ENCODE results near the gene TRAF7.
"Not testable (repeated sequence)": the region's sequence is repeated elsewhere in the genome, so short reads cannot be mapped to it uniquely, and the experiment has no call there.

TRAF7 gene

DNA sequence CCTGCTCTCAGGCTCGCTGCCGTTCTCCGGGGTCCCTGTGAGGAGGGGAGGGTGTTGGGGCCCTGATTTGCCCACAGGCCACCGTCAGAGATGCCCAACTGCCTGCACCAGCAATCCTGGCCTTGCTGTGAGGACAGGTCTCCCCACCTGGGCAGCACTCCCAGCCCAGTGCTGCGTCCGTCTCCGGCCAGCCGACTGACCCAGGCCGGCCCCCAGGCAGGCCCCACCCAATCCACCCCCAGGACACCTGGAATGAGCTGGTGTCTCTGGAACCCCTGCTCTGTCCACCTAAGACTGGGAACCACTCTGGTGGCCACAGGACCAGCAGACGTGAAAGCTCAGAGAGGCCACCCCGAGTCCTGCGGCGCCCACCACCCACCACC is 40.0 kb upstream of the TRAF7 start:
- Histone ChIP-seq H3K9me3 (ENCODE audit: control insufficient read depth, insufficient read depth, low read length) (no peaks in the 10 kb centered on the region), H3K36me3 (ENCODE audit: insufficient read depth, low read length) (no peaks in the 10 kb centered on the region), H3K4me1 (ENCODE audit: insufficient read depth, low read length) (no peaks in the 10 kb centered on the region), H3K9ac (ENCODE audit: low read depth, low read length) (no peak overlapping the region)

DNA sequence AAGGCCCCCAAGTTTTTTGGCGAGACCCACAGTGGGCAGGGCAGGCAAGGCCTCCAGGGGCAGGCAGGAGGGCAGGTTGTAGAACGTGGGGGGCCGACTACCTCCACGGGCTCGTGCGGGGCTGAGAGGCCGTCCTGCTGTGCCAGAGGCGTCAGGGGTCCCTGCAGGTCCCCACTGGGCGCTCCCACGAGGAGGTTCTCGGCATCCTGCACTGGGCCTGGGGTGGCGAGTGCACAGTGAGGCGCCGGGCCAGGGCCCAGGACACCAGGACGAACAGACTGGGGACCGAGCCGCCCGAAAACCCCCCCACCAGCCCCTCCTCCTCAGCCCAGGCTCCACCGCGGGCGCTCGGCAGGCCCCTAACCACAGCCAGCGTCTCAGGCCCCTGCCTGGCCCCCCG is 39.2 kb upstream of the TRAF7 start:
- H3K4me1 ChIP-seq (ENCODE audit: insufficient read depth, low read length); H3K9ac ChIP-seq (ENCODE audit: low read depth, low read length); H3K36me3 ChIP-seq (ENCODE audit: insufficient read depth, low read length); H3K9me3 ChIP-seq (ENCODE audit: control insufficient read depth, insufficient read depth, low read length): not testable (repeated sequence)

DNA sequence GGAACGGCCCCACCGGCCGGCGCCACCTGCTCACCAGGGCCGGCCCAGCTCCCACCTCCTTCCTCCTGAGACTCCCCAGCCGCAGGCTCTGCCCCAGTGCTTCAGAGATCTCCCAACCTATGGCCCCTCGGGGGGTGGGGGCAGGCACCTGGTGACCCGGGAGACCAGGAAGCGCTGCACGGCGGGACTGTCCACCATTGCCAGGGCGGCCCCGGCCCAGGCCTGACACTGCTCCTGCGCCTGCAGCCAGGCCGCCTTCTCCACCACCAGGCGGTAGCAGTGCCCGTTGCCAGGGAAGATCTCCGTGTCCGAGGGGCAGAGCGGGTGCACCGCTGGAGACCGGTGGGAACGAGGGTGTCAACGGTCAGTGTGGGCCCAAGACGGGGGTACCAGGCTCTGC is 38.2 kb upstream of the TRAF7 start:
- not testable (repeated sequence) for H3K9me3 ChIP-seq (ENCODE audit: control insufficient read depth, insufficient read depth, low read length); H3K9ac ChIP-seq (ENCODE audit: low read depth, low read length); H3K4me1 ChIP-seq (ENCODE audit: insufficient read depth, low read length); H3K36me3 ChIP-seq (ENCODE audit: insufficient read depth, low read length)

DNA sequence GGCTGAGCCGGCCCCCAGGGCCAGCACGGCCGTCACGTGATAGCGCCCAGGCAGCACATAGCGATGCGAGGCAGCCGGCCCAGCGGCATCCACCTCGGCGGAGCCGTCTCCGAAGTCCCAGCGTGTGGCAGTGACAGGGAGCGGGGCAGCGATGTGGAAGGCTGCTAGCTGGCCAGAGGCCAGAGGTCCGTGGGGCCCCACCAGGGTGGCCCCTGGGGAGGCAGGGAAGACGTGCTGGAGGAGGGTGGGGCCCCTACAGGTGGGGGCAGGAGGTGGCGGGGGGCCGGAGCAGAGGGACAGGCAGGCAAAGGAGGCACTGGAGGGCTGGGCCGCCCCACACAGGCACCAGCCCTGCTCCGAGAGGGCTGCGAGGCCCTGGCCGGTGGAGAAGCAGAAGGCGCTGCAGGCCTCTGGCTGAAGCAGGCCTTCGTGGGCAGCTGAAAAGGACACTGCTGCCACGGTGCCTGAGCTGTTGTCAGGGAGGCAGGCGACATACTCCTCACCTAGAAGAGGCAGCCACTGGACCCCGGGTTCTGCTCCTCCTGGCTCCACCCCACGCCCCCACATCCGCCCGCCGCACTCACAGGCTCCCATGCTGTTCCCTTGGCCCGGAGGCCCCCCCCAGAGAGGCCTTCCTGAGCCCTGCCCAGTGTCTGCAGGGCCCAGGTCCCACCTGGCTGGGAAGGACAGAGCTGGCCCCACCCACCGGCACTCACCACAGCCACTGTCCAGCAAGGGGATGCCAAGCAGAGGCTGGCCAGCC is 37.4 kb upstream of the TRAF7 start:
- not testable (repeated sequence) for H3K4me1 ChIP-seq (ENCODE audit: insufficient read depth, low read length); H3K9ac ChIP-seq (ENCODE audit: low read depth, low read length); H3K9me3 ChIP-seq (ENCODE audit: control insufficient read depth, insufficient read depth, low read length); H3K36me3 ChIP-seq (ENCODE audit: insufficient read depth, low read length)

DNA sequence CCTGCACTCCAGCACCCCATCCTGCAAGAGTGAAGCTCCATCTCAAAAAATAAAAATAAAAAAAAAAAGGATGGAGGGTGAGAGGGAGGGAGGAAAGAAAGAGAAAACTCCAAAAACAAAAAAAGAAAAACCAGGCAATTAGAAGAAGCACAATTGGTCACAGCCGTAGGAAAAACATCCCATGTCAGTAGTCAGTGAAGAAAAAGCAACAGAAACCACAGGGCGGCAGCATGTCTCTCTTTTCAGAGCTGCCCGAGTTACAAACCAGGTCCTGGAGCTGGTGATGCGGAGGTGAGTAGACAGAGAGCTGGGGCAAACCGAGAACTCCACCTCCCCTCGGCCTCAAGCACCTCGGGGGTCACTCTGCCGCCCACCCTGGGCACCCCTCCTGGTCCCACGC is 34.3 kb upstream of the TRAF7 start:
- H3K36me3 ChIP-seq (ENCODE audit: insufficient read depth, low read length); H3K9me3 ChIP-seq (ENCODE audit: control insufficient read depth, insufficient read depth, low read length); H3K9ac ChIP-seq (ENCODE audit: low read depth, low read length); H3K4me1 ChIP-seq (ENCODE audit: insufficient read depth, low read length): not testable (repeated sequence)

DNA sequence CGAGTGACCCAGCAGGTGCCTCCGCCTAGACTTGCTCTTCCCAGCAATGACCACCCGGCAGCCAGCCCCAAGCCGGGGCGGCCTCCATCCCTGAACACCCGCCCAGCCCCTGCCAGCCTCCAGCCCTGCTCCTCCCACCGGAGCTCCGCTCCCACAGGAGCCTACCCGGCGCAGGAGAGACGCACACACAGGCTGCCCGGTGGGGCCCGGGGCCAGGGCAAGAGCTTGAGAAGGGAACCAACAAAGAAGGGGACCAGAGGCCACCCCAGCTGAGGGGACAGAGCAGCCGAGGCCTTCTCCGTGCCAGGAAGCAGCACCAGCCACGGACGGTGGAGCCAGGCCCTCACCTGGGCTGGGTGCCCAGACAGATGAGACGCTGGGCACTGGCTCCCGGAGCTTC is 33.7 kb upstream of the TRAF7 start:
- Histone ChIP-seq H3K4me1 (ENCODE audit: insufficient read depth, low read length) (peaks cover 9% of the 10 kb centered on the region; the same call in 1 of the 2 replicates), H3K9me3 (ENCODE audit: control insufficient read depth, insufficient read depth, low read length) (no peaks in the 10 kb centered on the region), H3K36me3 (ENCODE audit: insufficient read depth, low read length) (no peaks in the 10 kb centered on the region), H3K9ac (ENCODE audit: low read depth, low read length) (no peak overlapping the region)

DNA sequence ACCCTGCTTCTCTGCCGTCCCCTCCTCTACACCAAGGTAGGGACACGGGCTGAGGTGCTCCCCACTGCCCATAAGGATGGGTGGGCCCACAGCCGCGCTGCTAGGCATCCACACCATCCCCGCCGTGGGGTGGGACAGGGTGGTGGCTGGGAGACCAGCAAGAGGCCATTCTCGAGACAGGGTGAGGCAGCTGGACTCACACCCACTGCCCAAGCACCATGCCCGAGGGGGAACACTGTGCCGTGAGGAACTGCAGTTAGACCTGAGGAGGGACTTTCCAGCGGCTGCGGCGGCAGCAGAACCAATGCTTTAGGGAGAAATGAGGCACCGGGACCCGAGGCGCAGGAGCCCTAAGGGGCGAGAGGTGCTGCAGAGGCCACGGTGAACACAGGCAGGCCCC is 33.2 kb upstream of the TRAF7 start:
- Histone ChIP-seq H3K4me1 (ENCODE audit: insufficient read depth, low read length) (peaks cover 15% of the 10 kb centered on the region; the same call in 1 of the 2 replicates), H3K9me3 (ENCODE audit: control insufficient read depth, insufficient read depth, low read length) (no peaks in the 10 kb centered on the region), H3K36me3 (ENCODE audit: insufficient read depth, low read length) (no peaks in the 10 kb centered on the region), H3K9ac (ENCODE audit: low read depth, low read length) (no peak overlapping the region)

DNA sequence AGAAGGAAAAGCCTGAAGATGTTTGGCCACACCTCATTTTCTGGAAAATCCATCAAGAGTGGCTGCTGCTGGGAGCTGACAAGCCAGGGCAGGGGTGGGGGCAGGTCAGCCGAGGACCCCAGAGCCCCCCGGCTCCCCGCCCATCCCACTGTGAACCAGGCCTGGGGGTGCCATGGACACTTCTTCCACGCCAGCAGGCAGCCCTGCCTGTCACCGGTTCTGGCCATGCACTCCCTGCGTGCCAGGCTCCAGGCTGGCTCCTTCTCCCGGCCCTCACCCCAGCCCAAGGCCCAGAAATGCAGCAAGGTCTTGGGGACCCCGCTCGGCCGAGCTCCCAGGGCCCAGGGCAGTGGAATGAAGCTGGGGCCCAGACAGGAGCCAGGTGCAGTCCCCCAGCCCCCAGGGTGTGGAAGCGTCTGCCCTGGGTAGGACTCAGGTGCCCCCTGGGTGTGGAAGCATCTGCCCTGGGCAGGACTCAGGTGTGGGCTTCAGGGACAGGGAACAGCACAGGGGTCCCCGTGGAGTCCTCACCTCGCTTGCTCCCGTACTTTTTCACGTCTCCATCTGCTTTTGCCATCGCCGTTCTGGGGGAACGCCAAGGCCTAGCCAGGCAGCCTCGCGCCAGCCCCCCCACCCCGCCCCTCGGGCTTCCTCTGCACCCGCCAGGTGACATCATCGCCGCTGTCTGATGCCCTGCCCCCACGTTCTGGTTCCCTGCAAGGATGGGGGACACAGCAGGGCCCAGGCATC is 32.5 kb upstream of the TRAF7 start:
- not testable (repeated sequence) for H3K36me3 ChIP-seq (ENCODE audit: insufficient read depth, low read length); H3K9ac ChIP-seq (ENCODE audit: low read depth, low read length); H3K9me3 ChIP-seq (ENCODE audit: control insufficient read depth, insufficient read depth, low read length)
- peaks cover 17% of the 10 kb centered on the region; the same call in 1 of the 2 replicates for H3K4me1 ChIP-seq (ENCODE audit: insufficient read depth, low read length)

DNA sequence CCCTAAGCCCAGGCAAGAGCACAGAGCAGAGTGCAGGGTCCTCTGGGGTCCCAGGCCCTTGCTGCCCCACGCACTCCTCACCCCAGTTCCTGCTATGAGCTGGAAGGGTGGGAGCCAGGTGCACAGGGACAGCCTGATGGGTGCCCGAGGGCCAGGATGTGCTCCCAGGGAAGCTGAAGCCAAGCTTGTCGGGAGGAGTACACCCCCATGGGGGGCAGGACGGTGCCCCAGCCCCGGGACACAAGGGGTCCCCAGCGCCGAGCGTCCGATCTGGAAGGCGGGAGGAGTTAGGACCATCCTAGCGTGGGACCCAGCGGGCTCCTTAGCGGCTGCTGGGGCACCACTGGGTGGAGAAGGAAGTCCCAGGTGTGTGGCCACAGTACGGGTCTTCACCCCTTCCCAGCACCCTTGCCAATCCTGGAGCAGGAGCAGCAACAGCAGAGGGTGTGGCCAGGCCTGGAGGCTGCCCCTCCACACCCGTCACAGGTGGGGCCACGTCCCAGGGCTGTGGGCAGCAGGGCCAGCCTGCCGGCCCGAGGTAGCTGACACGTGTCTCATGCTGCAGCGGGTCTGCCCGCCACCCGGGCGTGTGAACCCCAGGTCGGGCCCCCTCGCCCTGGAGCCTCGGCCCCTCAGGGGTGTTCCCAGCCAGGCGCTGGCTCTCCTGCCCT is 31.7 kb upstream of the TRAF7 start:
- peaks cover 17% of the 10 kb centered on the region; the same call in 1 of the 2 replicates for H3K4me1 ChIP-seq (ENCODE audit: insufficient read depth, low read length)
- peak overlapping the region; percentile 33; the same call in 1 of the 2 replicates for H3K9ac ChIP-seq (ENCODE audit: low read depth, low read length)
- not testable (repeated sequence) for H3K9me3 ChIP-seq (ENCODE audit: control insufficient read depth, insufficient read depth, low read length); H3K36me3 ChIP-seq (ENCODE audit: insufficient read depth, low read length)

DNA sequence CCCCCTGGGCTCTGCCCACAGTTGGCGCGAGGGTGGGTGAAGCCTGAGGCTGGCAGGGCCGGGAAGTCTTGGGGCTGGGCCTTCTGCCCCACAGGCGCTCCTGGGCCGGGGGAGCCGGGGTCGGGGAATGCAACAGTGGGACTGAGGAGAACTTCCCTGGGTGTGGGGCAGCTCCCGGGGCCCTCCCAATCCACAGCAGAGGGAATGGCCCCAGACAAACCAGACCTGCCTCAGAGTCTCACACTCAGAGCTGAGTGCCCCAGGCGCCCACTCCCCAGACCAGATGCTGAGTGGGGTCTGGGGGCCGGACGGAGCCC is 31.2 kb upstream of the TRAF7 start:
- H3K9ac ChIP-seq (ENCODE audit: low read depth, low read length), result peak overlapping the region; percentile 33; the same call in 1 of the 2 replicates
- H3K36me3 ChIP-seq (ENCODE audit: insufficient read depth, low read length); H3K9me3 ChIP-seq (ENCODE audit: control insufficient read depth, insufficient read depth, low read length): not testable (repeated sequence)
- peaks cover 17% of the 10 kb centered on the region; the same call in 1 of the 2 replicates for H3K4me1 ChIP-seq (ENCODE audit: insufficient read depth, low read length)

DNA sequence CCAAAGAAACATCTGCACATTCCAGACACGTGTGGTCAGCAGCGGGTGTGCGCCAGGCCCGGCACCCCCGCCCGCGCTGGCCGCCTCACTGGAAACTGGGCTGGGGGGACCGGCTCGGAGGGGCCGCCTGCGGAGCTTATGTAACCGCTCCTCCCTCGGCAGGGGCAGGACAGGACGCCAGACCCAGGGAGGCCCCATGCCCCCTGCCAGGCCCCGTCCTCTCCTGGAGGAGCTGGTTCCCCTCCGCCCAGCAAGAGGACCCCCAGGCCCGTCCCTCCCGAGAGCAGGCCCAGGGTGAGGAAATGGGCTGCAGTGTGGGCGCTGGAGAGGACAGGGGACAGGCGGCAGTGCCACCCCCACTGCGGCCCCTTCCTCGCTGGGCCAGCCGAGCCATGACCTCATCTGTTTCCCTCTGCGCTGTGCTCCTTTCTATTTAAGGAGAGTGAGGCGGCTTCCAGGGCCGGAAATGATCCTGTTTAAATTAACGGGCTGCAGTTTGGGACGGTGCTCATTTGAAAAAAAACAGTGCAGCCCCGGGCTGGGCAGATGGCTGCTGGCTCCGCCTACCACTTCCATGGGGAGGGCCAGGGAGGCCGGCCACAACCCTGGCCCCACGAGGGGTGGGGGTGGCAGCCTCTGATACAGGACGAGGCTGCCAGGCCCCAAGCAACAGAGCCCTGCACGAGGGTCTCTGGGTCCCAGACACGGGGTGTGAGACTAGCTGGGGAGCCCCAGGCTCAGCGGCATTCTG is 30.7 kb upstream of the TRAF7 start:
- Histone ChIP-seq H3K4me1 (ENCODE audit: insufficient read depth, low read length) (peaks cover 17% of the 10 kb centered on the region; the same call in 1 of the 2 replicates), H3K9ac (ENCODE audit: low read depth, low read length) (peak overlapping the region; percentile 33; the same call in 1 of the 2 replicates)
- H3K36me3 ChIP-seq (ENCODE audit: insufficient read depth, low read length); H3K9me3 ChIP-seq (ENCODE audit: control insufficient read depth, insufficient read depth, low read length): not testable (repeated sequence)

DNA sequence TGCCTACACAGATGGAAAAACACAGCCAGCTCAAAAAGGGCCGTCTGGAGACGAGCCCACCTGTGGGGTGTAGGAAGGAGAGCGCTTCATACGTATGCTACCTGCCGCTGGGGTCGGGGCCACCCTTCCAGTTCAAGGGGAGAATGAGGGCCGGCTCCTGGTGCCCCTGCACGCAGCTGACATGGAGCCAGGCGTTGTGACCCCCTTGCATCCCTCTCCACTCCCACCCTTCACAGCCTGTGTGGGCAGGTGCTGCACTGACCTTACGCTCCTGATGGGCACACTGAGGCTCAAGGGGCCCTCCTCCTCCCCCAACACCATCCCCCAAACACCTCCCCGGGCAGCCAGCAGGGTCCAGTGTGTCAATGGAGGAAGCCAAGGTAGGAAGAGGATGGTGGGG is 30.0 kb upstream of the TRAF7 start:
- H3K36me3 ChIP-seq (ENCODE audit: insufficient read depth, low read length); H3K9me3 ChIP-seq (ENCODE audit: control insufficient read depth, insufficient read depth, low read length): not testable (repeated sequence)
- peak overlapping the region; percentile 8; the same call in 1 of the 2 replicates for H3K9ac ChIP-seq (ENCODE audit: low read depth, low read length)
- H3K4me1 ChIP-seq (ENCODE audit: insufficient read depth, low read length), result peaks cover 17% of the 10 kb centered on the region; the same call in 1 of the 2 replicates

DNA sequence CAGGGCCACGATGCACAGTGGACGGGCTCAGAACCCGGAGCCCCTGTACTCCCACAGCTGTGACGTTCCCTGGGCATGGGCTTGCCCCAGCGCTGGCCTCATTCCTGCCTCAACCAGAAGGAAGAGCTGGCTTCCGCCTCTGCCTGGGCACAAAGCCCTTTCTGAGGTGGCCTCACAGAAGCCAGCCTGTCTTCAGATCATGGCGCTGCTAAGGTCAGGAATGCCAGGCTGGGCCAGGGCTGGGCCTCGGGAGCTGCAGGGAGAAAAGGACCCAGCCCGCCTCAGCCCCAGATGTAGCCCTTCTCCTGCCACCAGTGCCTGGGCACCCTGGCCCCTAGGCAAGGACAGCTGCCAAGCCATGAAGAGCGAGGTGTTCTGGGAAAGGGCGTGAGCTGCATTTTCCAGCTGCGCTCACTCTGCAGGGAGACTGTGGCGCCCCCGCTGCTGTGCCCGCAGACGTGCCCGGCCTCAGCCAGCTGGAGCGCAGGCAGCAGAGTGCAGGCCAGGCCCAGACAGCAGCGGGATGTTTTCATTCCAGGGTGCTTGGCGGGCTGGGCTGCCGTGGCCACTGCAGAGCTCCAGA is 29.3 kb upstream of the TRAF7 start:
- H3K9ac ChIP-seq (ENCODE audit: low read depth, low read length); H3K9me3 ChIP-seq (ENCODE audit: control insufficient read depth, insufficient read depth, low read length); H3K36me3 ChIP-seq (ENCODE audit: insufficient read depth, low read length): not testable (repeated sequence)
- peaks cover 17% of the 10 kb centered on the region; the same call in 1 of the 2 replicates for H3K4me1 ChIP-seq (ENCODE audit: insufficient read depth, low read length)

DNA sequence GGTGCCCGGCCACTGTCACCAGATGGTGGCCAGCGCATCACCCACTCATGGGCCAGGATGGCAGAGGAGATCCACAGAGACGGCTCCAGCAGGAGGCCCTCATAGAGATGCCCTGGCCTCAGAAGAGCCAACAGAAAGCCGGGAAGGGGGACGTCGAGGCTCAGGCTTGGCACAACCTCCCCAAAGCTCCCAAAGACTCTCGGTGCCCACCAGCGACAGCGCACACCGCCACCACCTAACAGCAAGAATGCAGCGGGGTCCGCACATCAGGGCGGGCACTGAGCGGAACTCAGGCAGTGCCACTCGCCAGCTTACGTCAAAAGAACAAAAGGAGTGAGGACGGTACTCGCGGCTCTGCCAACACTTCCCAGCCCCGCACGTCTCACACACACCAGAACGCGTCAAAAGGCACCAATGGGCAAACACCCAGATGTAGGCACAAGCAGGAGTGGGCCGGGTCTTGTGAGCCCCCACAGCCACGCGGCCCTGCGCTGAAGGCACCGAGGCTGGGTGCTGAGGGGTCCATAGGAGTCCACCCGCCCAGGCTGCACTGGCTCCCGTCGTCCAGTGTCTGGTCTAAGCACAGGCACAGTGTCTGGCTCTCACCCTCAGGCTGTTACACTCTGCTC is 28.5 kb upstream of the TRAF7 start:
- peaks cover 17% of the 10 kb centered on the region; the same call in 1 of the 2 replicates for H3K4me1 ChIP-seq (ENCODE audit: insufficient read depth, low read length)
- H3K9me3 ChIP-seq (ENCODE audit: control insufficient read depth, insufficient read depth, low read length); H3K36me3 ChIP-seq (ENCODE audit: insufficient read depth, low read length); H3K9ac ChIP-seq (ENCODE audit: low read depth, low read length): not testable (repeated sequence)

All from ES-I3 (cell line).